ENCODE measurements around the gene USP31.

DNA sequence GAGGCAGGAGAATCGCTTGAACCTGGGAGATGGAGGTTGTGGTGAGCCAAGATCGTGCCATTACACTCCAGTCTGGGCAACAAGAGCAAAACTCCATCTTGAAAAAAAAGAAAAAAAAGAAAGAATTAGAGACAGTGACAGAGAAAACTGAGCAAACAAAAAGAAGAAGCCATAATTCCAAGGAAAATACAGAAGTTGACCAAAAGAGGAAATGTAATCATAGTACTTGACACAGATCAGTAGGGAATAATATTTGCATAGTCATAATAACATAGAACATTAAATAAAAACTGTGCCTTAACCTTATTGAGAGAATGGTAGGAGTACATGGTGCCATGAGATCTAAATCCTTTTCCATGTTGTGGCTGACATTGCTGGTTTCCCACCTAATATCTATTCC lies 14.7 kb upstream of the USP31 start:
- TF ChIP-seq, protein P1, sequence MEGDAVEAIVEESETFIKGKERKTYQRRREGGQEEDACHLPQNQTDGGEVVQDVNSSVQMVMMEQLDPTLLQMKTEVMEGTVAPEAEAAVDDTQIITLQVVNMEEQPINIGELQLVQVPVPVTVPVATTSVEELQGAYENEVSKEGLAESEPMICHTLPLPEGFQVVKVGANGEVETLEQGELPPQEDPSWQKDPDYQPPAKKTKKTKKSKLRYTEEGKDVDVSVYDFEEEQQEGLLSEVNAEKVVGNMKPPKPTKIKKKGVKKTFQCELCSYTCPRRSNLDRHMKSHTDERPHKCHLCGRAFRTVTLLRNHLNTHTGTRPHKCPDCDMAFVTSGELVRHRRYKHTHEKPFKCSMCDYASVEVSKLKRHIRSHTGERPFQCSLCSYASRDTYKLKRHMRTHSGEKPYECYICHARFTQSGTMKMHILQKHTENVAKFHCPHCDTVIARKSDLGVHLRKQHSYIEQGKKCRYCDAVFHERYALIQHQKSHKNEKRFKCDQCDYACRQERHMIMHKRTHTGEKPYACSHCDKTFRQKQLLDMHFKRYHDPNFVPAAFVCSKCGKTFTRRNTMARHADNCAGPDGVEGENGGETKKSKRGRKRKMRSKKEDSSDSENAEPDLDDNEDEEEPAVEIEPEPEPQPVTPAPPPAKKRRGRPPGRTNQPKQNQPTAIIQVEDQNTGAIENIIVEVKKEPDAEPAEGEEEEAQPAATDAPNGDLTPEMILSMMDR (IDR thresholded peaks at IDR 0.05): no peak
- TF ChIP-seq POLR2A (IDR thresholded peaks at IDR 0.05) (no peak), EP300 (IDR thresholded peaks at IDR 0.05; ENCODE audit: low read depth) (no peak), POLR2AphosphoS5 (IDR thresholded peaks at IDR 0.05) (no peak)
